ENCODE results near the gene LPP.

GRCh38 chr3:188602620-188603019 lies 448.7 kb downstream of the LPP start:
- TF ChIP-seq CTCF (IDR thresholded peaks at IDR 0.05) (no peak), ZFX (IDR thresholded peaks at IDR 0.05; ENCODE audit: borderline replicate concordance) (no peak)

Measured in 22Rv1 (cell line).